Trophoblast cell (in vitro differentiated cells and primary cell): Measurements from ENCODE around the gene SCPEP1.

ENCODE experiments used
- DNase-seq, 2 donors: peaks; one replicate each; pipeline ENCODE4 v3.0.0-alpha.2; 2016
- H2AFZ ChIP-seq: 2 replicates; pipeline ENCODE4 v1.6.1; 2013; ENCODE audit warnings: low read length, moderate library complexity, mild to moderate bottlenecking; ENCODE audit not compliant: insufficient read depth, poor library complexity
- H2AK5ac ChIP-seq: 2 replicates; pipeline ENCODE4 v1.6.1; 2013; ENCODE audit warnings: mild to moderate bottlenecking, low read length
- H2BK120ac ChIP-seq: 2 replicates; pipeline ENCODE4 v1.6.1; 2013; ENCODE audit warnings: low read length, mild to moderate bottlenecking, moderate library complexity; ENCODE audit not compliant: insufficient read depth, poor library complexity
- H2BK12ac ChIP-seq: 2 replicates; pipeline ENCODE4 v1.6.1; 2013; ENCODE audit warnings: mild to moderate bottlenecking, low read length, moderate library complexity
- H2BK5ac ChIP-seq: 2 replicates; pipeline ENCODE4 v1.6.1; 2013; ENCODE audit warnings: low read length, low read depth, moderate library complexity, mild to moderate bottlenecking; ENCODE audit not compliant: poor library complexity
- H3K14ac ChIP-seq: 2 replicates; pipeline ENCODE4 v1.6.1; 2013; ENCODE audit warnings: mild to moderate bottlenecking, low read length
- H3K18ac ChIP-seq: 2 replicates; pipeline ENCODE4 v1.6.1; 2013; ENCODE audit warnings: mild to moderate bottlenecking, low read length
- H3K23ac ChIP-seq: 2 replicates; pipeline ENCODE4 v1.6.1; 2013; ENCODE audit warnings: low read length
- H3K27ac ChIP-seq: 2 replicates; pipeline ENCODE4 v1.5.1; 2013; ENCODE audit warnings: low read depth, mild to moderate bottlenecking, inconsistent platforms, low read length, moderate library complexity
- H3K27me3 ChIP-seq: 2 replicates; pipeline ENCODE4 v1.6.1; 2013; ENCODE audit warnings: inconsistent platforms, mild to moderate bottlenecking, low read length, moderate library complexity; ENCODE audit not compliant: insufficient read depth
- H3K36me3 ChIP-seq, 2 experiments: 1 replicate in 1 of 2; 2 replicates in 1 of 2; pipeline ENCODE4 v1.6.1; 2013; ENCODE audit warnings: low read length in 2 of 2, mild to moderate bottlenecking in 2 of 2, moderate library complexity in 1 of 2; ENCODE audit not compliant: insufficient read depth in 2 of 2, control insufficient read depth in 1 of 2
- H3K4ac ChIP-seq: 2 replicates; pipeline ENCODE4 v1.6.1; 2013; ENCODE audit warnings: low read depth, mild to moderate bottlenecking, low read length, moderate library complexity
- H3K4me1 ChIP-seq, 2 experiments: 1 replicate in 1 of 2; 2 replicates in 1 of 2; pipeline ENCODE4 v1.6.1; 2013; ENCODE audit warnings: low read length in 2 of 2, mild to moderate bottlenecking in 2 of 2, moderate library complexity in 1 of 2; ENCODE audit not compliant: insufficient read depth in 2 of 2, control insufficient read depth in 1 of 2
- H3K4me2 ChIP-seq: 2 replicates; pipeline ENCODE4 v1.6.1; 2013; ENCODE audit warnings: inconsistent platforms, mild to moderate bottlenecking, low read length, moderate library complexity
- H3K4me3 ChIP-seq: 2 replicates; pipeline ENCODE4 v1.5.1; 2013; ENCODE audit warnings: mild to moderate bottlenecking, low read depth, low read length, inconsistent platforms
- H3K79me1 ChIP-seq: one replicate; pipeline ENCODE4 v1.6.1; 2013; ENCODE audit warnings: low read length
- H3K79me2 ChIP-seq: 2 replicates; pipeline ENCODE4 v1.6.1; 2013; ENCODE audit warnings: low read length, mild to moderate bottlenecking; ENCODE audit not compliant: control insufficient read depth, insufficient read depth, poor library complexity
- H3K9ac ChIP-seq: 2 replicates; pipeline ENCODE4 v1.6.1; 2013; ENCODE audit warnings: mild to moderate bottlenecking, low read length
- H3K9me3 ChIP-seq: 2 replicates; pipeline ENCODE4 v1.6.1; 2013; ENCODE audit warnings: low read depth, mild to moderate bottlenecking, control low read depth, inconsistent platforms, low read length; ENCODE audit not compliant: insufficient read depth
- H4K12ac ChIP-seq: 2 replicates; pipeline ENCODE4 v1.6.1; 2013; ENCODE audit warnings: low read depth, mild to moderate bottlenecking, low read length, moderate library complexity
- H4K8ac ChIP-seq: 2 replicates; pipeline ENCODE4 v1.6.1; 2013; ENCODE audit warnings: low read depth, mild to moderate bottlenecking, low read length, moderate library complexity
- H4K91ac ChIP-seq: one replicate; pipeline ENCODE4 v1.6.1; 2013; ENCODE audit warnings: low read depth, mild to moderate bottlenecking, low read length, moderate library complexity
- WGBS: extraction: QIAGEN DNeasy Blood & Tissue Kit; methylation state at CpG from one replicate; pipeline ENCODE4 v1.1.7; 2013; ENCODE audit warnings: missing lambda C conversion rate; ENCODE audit not compliant: insufficient read length, insufficient coverage; ENCODE audit errors: extremely low coverage; 5-methylcytosine and 5-hydroxymethylcytosine counted together

The SCPEP1 gene

GRCh38 chr17:57045868-57046704 lies 68.2 kb downstream of the SCPEP1 start:
- Histone ChIP-seq H3K4me2 (no peak overlapping the region), H2AK5ac (no peak overlapping the region), H3K4me1 (no peaks in the 10 kb centered on the region), H3K27me3 (no peaks in the 10 kb centered on the region), H3K9ac (no peak overlapping the region), H3K14ac (no peak overlapping the region), H3K4ac (no peak overlapping the region), H2BK5ac (no peak overlapping the region), H2BK120ac (no peak overlapping the region), H4K91ac (no peak overlapping the region), H3K79me1 (no peaks in the 10 kb centered on the region), H2AFZ (peak overlapping the region; percentile 13), H3K18ac (no peak overlapping the region), H4K12ac (no peak overlapping the region), H3K9me3 (no peaks in the 10 kb centered on the region), H3K23ac (no peak overlapping the region), H3K27ac (no peak overlapping the region), H3K79me2 (no peaks in the 10 kb centered on the region), H3K4me3 (no peak overlapping the region), H2BK12ac (no peak overlapping the region), H4K8ac (no peak overlapping the region), H3K36me3 (no peaks in the 10 kb centered on the region)
- no CpG with 5 or more reads among the region's 69 CpGs for WGBS
- DNase-seq, result peak in 1 of 2 donors; percentile 35

- no peak overlapping the region for H3K4me3 ChIP-seq
- no peak overlapping the region for H3K9ac ChIP-seq
- H3K23ac ChIP-seq, result no peak overlapping the region
- no peak overlapping the region for H3K27ac ChIP-seq
- H4K8ac ChIP-seq, result no peak overlapping the region
- no peak overlapping the region for H3K4ac ChIP-seq
- H2AK5ac ChIP-seq, result no peak overlapping the region
- H3K18ac ChIP-seq, result no peak overlapping the region
- H2BK120ac ChIP-seq, result no peak overlapping the region
- no peak overlapping the region for H3K4me2 ChIP-seq
- no peak overlapping the region for H2BK5ac ChIP-seq
- H2AFZ ChIP-seq, result no peak overlapping the region
- no CpG with 5 or more reads among the region's 18 CpGs for WGBS
- no peaks in the 10 kb centered on the region for H3K27me3 ChIP-seq
- no peaks in the 10 kb centered on the region for H3K4me1 ChIP-seq
- H4K91ac ChIP-seq, result no peak overlapping the region
- no peak overlapping the region for H3K14ac ChIP-seq
- no peaks in the 10 kb centered on the region for H3K79me2 ChIP-seq
- H3K9me3 ChIP-seq, result no peaks in the 10 kb centered on the region
- no peak for DNase-seq
- H3K36me3 ChIP-seq, result no peaks in the 10 kb centered on the region
- no peak overlapping the region for H2BK12ac ChIP-seq
- H4K12ac ChIP-seq, result no peak overlapping the region
- no peaks in the 10 kb centered on the region for H3K79me1 ChIP-seq
These were observed 68.8 kb downstream of the SCPEP1 start for GRCh38 chr17:57046749-57047148.

GRCh38 chr17:57048096-57048495 lies 70.2 kb downstream of the SCPEP1 start:
- no CpG with 5 or more reads among the region's 2 CpGs for WGBS
- H3K4me3 ChIP-seq, result no peak overlapping the region
- H2BK5ac ChIP-seq, result no peak overlapping the region
- DNase-seq, result no peak
- H2AFZ ChIP-seq, result no peak overlapping the region
- H3K36me3 ChIP-seq, result no peaks in the 10 kb centered on the region
- no peaks in the 10 kb centered on the region for H3K4me1 ChIP-seq
- H3K79me1 ChIP-seq, result no peaks in the 10 kb centered on the region
- H3K27me3 ChIP-seq, result no peaks in the 10 kb centered on the region
- no peak overlapping the region for H3K9ac ChIP-seq
- no peak overlapping the region for H2BK12ac ChIP-seq
- H4K91ac ChIP-seq, result no peak overlapping the region
- H3K4me2 ChIP-seq, result no peak overlapping the region
- no peak overlapping the region for H2AK5ac ChIP-seq
- no peak overlapping the region for H3K4ac ChIP-seq
- H3K14ac ChIP-seq, result no peak overlapping the region
- no peak overlapping the region for H4K8ac ChIP-seq
- H4K12ac ChIP-seq, result no peak overlapping the region
- H3K27ac ChIP-seq, result no peak overlapping the region
- no peak overlapping the region for H2BK120ac ChIP-seq
- H3K23ac ChIP-seq, result no peak overlapping the region
- H3K18ac ChIP-seq, result no peak overlapping the region
- H3K9me3 ChIP-seq, result no peaks in the 10 kb centered on the region
- no peaks in the 10 kb centered on the region for H3K79me2 ChIP-seq

GRCh38 chr17:57050306-57050705 lies 72.4 kb downstream of the SCPEP1 start:
- H2BK5ac ChIP-seq, result no peak overlapping the region
- no peak overlapping the region for H3K27ac ChIP-seq
- H4K8ac ChIP-seq, result no peak overlapping the region
- no peak overlapping the region for H2BK120ac ChIP-seq
- no peaks in the 10 kb centered on the region for H3K79me2 ChIP-seq
- no peak overlapping the region for H3K9ac ChIP-seq
- H4K12ac ChIP-seq, result no peak overlapping the region
- H2AK5ac ChIP-seq, result no peak overlapping the region
- H3K4me2 ChIP-seq, result no peak overlapping the region
- no peak overlapping the region for H3K4ac ChIP-seq
- no peaks in the 10 kb centered on the region for H3K9me3 ChIP-seq
- WGBS, result no CpG with 5 or more reads among the region's 5 CpGs
- no peak for DNase-seq
- no peaks in the 10 kb centered on the region for H3K4me1 ChIP-seq
- no peak overlapping the region for H3K4me3 ChIP-seq
- H3K27me3 ChIP-seq, result no peaks in the 10 kb centered on the region
- no peak overlapping the region for H4K91ac ChIP-seq
- no peak overlapping the region for H2AFZ ChIP-seq
- H3K18ac ChIP-seq, result no peak overlapping the region
- no peaks in the 10 kb centered on the region for H3K36me3 ChIP-seq
- H2BK12ac ChIP-seq, result no peak overlapping the region
- H3K14ac ChIP-seq, result no peak overlapping the region
- H3K79me1 ChIP-seq, result no peaks in the 10 kb centered on the region
- H3K23ac ChIP-seq, result no peak overlapping the region
